ENCODE results near the gene NTSR2.

DNA sequence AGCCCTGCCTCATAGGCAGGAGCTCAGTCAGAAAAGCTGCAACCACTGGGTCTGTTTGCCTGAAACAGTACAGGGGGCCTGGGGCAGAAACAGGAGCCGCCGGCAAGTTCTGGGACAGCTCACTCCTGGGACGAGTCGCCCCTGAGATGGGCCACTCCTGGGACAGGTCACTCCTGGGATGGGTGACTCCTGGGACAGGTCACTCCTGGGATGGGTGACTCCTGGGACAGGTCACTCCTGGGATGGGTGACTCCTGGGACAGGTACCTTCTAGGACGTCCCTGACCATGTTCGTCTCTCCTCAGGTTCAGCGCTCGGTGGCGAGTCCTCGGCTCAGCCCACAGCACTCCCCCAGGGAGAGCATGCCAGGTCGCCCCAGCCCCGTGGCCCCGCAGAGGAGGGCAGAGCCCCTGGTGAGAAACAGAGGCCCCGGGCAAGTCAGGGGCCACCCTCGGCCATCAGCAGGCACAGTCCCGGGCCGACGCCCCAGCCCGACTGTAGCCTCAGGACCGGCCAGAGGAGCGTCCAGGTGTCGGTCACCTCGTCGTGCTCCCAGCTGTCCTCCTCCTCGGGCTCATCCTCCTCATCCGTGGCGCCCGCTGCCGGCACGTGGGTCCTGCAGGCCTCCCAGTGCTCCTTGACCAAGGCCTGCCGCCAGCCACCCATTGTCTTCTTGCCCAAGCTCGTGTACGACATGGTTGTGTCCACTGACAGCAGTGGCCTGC, 51.8 kb downstream of the NTSR2 start:
- TF ChIP-seq TAF1 (conservative IDR thresholded peaks at IDR 0.05) (no peak), YY1 (IDR thresholded peaks at IDR 0.05) (no peak)
